Hematopoietic multipotent progenitor cell treated with erythropoietin and hydrocortisone succinate and interleukin-3 and kit ligand, for 17 days (in vitro differentiated cells): ENCODE results near the gene STK17A.

Experiments used
- DNase-seq: peaks from one replicate; pipeline ENCODE4 v3.0.0-alpha.2; 2015; ENCODE audit warnings: low spot score

The STK17A gene

DNA sequence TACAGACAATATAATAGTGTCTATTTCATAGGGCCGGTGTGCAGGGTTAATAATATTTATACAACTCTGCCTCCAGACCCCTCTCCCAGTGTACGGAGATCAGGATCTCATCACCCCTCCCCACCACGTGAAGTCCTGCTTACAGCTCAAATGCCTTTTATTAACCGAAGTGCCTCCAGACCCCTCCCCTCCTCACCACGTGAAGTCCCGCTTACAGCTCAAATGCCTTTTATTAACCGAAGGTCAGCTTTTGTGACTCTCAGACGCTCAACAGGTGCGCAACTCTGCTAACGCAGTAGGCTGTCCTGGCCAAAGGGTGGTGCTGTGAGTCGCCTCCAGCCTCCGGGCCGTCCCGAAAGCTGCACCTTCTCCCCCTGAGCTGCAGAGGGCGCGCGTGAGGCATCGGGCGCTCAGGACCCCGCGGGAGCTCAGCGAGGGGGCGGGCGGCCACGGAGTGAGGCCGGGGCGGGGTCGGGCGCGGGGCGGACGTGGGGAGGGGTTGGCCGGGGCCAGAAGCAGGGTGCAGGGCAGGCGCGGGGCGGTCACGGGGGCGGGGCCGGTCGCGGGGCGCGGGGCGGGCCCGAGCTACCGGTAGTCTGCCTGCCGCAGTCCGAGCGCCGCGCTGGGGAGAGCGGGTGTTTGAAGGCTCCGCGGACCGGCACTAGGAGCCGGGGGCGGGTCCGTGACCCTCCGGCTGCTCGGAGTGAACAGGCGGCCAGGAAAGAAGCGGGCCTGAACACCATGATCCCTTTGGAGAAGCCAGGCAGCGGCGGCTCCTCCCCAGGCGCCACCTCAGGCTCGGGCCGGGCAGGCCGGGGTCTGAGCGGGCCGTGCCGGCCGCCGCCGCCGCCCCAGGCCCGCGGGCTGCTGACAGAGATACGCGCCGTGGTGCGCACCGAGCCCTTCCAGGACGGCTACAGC is at the start of gene STK17A:
Gene STK17A, plus strand, starts transcription at position 606 of the 921 bp plus-strand sequence. Its CDS starts 136 bp downstream, at position 742.
- DNase-seq: peak; percentile 97

DNA sequence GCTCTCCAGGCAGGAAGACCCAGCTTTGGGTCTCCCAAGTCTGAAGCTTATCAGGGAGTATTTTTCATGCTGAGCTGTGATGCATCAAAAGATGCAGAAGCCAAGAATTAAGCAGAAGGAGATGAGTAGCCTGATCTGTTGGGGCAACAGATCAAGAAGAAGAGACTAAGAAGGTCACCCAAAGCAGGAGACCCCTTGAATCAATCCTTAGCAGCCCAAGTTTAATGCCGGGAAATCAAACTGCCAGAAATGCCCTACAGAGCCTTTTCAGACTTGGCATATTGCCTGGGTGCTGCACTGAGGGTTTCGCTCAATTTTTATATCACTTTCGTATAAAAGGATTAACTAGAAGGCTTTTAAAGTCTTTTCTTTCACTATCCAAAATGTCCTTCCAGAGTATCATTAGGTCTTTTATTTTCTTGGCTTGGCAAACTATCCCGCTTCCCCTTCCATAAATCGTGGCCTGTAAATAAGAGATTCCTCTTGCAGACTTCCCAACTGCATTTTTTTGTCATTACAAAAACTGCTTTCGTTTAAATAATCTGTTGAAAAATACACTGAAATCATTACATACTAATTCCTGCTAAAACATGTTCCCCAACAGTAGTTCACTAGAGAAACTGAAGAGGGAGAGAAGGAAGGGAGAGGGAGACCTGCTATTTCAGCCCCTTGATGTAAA is 49.0 kb upstream of the STK17A start:
- DNase-seq: no peak

DNA sequence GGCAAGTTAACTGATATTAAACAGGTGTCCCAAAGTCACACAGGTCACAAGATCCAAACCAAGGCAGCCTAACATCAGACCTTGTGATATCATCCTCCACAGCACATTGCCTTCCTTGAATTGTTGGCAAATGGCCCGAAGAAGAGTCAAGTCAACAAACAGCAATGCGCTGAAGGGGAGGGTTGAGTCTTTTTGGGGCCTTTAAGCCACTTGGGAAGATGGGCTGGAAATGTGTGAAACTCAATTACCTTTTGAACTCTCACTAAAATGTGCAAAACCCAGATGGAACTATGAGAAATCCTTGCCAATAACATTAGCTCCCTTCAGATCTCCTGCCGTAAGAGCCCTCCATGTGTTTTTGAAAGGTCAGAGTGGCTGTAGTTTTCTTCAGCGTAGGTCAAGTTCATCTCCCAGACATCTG is 47.9 kb upstream of the STK17A start:
- peak; percentile 17 for DNase-seq

DNA sequence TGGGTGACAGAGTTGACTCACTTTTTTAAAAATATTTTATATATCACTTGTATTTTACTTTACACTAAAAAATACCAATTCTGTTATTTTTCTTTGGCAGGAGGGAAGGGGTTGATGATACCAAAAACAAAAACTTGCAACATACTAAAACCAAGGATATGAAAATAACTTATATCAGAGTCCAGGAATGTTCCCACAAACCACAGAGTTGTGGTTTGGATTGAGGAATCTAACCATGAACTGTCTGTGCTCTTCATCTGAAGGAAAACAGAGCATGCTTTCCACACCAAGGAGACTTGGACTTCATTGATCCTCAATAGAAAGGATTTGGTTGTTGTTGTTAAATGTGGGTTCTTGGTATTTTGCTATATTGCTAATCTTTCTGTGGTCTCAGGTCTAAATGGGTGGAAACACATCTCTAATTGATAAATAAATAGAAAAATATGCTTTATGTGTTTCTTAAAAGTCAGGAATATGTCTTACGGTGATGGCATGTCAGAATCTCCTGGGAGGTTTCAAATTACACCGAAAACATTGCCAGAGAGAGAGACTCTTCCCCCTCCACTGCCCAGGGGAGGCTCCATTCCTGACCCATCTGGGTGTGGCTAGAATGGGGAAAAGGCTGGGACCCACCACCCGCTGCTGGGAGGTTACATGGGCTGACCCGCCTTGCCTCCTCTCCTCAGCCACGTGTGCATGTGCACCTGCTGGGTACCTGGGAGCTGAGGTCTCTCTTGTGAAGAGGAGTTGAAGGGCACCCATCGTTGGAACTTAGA is 46.9 kb upstream of the STK17A start:
- DNase-seq: no peak

DNA sequence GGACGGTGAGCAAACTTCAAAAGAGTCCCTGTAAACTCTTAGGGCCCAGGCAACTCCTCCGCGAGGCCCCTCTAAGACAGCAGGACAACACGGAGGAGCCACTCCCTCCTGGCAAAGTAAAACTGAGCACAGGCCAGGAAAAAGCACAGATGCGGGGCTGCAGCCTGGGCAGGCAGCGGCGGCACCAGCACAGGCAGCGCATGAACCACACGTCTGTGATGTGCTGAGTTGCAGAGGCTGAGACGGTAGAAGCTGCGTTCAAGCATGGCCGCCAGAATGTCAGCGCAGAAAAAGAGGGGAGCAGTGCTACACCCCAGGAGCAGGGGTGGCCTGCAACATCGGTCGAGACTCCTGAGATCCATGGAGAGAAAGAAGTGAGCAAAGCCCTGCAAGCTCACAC is 46.1 kb upstream of the STK17A start:
- DNase-seq: no peak

DNA sequence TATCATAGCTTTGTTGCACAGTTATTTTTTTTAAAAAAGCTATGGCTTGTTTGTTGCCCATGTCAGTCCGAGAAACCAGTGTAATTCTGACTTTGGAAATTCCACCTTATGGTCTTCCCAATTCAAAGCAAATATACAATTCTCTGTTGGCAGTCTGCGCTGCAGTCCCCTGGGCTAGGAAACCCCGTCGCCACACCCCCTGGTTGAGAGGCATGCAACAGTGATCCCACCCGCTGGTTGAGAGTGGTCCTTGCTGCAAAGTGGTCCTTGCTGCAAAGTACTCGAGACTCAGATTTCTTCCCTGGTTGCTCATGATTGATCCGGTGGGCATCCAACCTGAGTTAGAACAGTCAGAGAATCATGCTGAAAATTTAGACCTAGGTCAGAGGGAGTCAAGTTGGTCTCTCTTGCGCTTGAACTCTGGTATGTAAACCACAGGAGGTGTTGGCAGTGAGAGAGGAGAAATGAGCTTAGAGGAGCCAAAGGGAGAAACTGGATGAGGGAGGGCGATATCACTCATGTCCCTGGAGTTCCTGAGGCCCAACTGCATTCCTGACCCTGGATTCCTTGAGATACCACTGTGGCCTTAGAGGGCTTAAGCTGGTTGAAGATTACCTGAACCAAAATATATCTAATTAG is 45.0 kb upstream of the STK17A start:
- DNase-seq: no peak

DNA sequence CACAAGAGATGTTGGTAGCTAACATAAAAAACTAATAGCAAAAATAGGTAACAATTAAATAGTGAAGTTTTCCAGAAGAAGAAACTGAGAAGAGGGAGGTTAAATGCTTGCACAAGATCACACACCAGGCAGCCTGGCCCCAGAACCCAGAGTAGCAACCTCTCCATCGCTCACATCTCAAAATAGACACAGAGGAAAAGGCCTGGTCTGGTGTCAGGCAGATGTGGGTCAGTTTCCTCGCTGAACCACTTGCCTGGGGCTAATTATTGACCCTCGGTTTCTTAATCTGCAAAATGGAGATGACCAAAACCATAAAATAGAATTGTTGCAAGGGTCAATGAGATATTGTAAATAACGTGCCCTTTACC is 44.5 kb upstream of the STK17A start:
- DNase-seq: no peak

DNA sequence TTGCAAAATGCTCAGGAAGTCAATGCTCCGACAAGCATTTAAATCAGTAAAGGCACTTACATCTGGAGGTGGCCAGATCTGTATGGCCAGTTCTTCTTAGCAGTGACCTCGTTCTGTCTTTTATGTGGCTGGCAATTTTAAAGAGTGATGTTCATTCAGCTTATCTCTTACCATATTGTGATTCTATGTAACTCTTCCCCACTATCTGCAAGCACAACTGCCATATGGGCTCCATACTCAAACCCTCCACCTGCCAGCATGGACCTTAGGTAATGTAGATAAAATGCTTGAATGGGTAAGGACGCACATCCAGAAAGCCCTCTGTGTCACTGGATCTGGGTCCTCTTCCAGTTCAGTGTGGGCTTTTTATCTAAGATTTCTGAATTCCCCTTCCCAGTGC is 42.4 kb upstream of the STK17A start:
- no peak for DNase-seq

DNA sequence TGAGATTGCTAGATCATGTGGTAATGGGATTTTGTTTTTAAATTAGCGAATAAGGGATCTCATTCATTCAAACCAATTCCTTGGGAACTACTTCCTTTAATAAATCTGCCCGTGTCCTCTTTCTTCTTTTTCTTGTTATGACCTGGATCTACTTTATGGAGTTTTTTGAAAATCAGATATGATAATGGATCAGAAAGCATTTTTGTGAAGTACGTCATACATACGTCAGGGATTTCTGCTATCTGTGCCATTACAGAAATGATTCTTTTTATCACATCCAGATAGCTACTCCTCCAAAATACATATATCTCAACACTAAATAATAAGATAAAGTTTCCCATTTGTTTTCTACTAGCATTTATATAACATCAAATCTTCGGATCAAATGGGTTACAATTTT is 40.2 kb upstream of the STK17A start:
- DNase-seq: no peak

DNA sequence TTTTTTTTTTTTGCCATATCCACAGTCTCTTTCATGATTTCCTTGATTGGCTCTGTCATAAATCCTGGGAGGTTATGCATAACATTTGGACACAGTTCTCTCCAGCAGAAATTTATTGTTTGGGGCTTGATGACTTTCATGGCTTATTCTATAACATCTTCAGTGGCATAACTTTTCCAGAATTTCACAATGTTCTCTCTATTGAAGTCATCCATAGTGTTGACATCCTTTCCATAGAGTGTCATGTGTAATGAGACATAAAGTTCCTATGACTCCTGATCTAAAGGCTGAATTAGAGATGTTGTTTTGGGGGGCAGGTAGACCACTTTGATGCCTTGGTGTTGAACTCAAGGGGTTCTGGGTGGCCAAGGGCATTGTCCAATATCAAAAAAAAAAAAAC is 36.7 kb upstream of the STK17A start:
- no peak for DNase-seq

DNA sequence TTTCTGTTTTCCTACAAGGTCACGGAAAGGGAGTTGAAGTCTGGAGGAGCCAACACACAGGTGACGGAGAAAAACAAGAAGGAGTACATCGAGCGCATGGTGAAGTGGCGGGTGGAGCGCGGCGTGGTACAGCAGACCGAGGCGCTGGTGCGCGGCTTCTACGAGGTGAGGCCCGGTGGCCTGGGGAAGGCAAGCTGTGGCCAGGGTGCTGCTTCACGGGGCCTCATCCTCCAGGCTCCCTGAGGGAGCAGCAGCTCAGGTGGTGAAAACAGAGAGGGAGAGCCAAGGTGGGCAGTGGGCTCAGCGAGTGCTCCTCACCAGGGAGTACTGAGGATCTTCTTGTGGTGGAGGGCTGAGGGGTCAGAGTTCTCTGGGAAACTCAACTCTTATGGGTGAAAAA is 32.5 kb upstream of the STK17A start:
- no peak for DNase-seq

DNA sequence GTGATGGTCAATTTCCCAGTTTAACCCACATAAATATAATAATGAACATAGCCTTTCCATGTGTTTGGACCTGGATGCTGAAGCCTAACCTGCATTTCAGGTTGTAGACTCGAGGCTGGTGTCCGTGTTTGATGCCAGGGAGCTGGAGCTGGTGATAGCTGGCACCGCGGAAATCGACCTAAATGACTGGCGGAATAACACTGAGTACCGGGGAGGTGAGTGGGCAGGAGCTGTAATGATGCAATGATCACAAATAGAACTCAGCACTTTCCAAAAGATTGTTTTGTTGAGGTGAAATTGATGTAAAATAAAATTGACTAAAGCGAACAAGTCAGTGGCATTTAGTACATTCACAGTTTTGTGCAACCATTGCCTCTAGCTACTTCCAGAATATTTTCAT is 30.8 kb upstream of the STK17A start:
- no peak for DNase-seq

DNA sequence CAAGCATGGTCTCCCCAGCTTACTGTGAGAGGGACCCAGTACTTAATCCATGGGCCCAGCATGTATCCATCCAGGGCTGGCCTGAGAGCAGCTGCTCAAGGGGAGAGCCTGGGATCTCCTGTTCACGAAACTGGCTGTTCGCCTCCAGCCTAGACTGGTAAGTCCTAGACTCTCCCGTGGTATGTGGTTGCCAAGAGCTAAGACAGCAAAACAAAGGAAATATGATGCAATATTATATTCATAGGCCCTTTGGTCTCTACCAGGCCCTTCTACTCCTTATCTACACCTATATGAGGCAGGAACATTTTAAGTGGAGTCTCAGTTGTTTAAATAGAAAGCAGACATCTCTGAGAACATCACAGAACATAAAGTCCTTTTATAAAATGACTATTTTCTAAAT is 28.9 kb upstream of the STK17A start:
- DNase-seq: no peak

DNA sequence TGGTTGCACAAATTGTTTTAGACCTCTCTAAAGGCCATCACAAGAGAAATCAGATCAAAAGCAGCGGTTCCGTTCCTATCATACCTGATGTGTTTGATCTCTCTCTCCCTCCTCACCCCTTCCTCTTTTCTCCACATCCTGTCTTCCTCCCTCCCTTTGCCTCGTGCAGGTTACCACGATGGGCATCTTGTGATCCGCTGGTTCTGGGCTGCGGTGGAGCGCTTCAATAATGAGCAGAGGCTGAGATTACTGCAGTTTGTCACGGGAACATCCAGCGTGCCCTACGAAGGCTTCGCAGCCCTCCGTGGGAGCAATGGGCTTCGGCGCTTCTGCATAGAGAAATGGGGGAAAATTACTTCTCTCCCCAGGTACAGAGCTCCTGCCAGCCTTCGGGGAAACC is 28.5 kb upstream of the STK17A start:
- no peak for DNase-seq

DNA sequence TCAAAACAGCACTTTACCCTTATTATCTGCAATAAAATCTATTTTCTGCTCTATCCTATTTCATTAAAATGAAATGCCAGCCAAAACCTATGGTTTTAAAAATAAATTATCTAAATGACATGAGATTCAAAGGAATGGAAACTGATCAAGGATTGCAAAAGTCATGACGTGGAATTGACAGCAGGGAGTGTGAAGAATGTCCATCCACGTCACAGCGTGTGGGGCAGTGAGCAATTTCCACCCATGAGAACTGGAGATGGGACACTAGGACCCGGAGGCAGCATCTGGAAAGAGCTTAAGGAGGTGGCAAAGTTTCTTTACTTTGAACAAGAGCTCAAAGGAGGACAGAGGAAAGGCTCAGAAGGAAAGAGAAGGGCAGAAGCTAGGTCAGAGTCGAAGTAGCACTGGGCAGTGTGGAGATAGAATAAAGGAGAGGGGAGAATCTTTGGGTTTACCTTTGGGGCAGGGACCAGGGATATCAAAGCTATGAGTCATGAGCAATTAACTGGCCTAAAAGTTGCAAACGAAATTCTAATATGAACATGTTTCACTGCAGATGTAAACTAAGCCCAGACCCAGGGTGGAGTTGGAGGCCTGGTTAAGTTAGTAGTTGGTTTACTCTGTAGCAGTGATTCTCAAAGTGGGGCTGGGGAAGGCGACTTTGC is 24.9 kb upstream of the STK17A start:
- DNase-seq: no peak

DNA sequence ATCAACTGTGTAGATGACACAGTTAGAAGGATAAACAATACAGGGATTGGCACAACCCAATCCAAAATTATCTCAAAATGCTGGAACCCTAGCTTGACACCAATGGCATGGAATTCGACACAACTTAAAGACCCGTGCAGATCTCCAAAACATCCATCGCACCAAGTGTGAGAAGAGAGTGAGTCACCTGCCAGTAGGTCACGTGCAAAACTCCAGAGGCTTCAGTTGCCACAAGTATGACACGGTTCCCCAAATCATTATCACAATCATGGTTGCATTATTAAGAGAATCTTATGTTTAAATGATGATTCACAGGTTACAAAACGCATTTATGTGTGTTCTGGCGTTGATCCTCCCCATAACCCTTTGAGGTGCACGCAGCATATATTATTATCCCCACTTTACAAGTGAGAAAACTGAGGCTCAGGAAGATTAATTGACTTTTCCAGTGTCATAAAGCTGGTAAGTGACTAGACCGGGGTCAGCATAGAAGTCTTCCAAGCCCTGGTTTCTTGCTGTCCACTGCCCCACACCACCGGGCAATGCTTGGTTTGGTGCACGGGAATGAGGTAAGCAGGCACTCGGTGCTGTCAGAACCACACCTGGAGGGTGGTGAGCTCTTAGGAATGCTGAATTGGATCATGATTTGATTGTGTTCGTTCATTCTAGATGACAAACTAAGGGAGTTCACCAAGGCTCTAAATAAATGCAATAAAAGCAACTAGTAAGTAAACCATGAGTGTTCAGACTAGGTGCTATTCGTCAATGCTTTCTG is 23.6 kb upstream of the STK17A start:
- no peak for DNase-seq

DNA sequence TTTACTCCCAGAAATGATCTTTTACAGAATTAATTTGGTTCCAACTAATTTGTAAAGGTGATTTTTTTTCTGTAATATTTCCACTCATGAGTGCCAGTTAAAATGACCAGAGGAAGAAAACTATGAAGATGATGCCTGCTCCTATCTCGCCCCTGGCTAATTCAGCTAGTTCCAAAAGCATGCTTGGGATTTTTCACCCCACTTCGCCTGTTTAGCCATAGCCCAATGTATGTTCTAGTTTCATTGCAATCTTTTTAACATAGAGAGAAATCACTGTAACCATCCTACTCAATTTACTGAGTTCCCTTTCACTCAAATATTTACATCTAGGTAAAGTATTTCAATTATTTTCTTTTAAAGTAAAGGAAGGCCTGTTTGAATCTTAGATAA is 23.0 kb upstream of the STK17A start:
- DNase-seq: no peak

DNA sequence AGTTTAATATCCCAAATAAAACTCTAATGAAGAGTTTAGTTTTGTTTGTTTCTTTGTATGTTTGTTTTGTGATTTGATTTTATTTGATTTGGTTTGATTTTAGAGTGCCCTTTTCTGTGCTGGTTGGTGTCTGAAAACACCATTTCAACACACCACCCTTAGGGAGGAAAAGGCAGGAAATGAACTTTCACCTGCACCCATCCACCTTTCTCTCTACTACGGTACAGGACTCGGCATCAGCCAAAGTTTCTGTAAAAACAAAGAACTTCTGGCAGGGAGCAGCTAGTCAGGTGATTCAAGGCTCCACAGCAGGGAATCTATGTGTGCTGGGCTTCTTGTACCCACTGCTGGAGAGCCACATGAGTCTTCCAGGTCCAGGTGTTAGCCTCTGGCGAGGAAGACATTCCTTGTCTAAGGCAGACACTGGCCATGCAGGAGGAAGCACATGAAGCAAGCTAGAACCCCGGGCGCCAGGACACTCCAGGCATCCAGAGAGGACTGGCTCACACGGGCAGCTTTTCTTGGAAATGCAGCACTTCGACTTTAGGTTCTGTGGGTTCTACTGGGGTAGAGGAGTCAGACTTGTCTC is 22.1 kb upstream of the STK17A start:
- DNase-seq: no peak

DNA sequence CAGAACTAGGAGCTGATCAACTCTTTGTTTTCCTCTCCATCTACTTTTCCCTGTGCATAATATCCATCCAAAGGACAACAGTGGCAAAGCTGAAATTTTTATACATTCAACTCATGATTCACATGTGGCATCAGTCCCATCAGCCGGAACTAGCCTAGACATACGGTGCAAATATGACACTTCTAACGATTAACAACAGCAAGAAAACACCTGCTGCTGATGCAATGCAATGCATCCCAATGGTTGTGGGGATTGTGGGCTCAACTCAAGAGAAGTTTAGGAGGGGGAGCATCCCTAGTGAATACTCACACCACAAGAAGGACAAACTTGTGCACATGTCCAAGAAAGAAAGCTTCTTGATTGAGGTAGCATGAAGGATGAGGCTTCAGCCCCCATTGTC is 20.5 kb upstream of the STK17A start:
- DNase-seq: no peak

DNA sequence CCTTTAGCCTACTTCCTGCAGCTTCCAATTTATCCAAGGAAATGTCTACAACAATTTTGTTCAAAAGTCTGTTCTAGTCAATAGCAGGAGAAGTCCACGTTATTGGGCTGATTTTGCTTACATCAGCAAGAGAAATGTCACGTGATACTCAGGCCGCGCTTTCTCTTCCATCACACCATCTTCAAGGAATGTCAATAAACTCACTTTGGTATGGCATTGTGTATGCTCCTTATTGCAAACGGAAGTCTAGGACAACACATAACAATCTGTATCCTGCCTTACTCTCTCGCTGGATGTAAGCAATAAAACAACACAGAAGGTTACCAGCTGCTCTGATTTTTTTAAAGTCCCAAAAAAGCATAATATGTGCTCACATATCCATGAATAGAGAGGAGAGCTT is 17.1 kb upstream of the STK17A start:
- no peak for DNase-seq

DNA sequence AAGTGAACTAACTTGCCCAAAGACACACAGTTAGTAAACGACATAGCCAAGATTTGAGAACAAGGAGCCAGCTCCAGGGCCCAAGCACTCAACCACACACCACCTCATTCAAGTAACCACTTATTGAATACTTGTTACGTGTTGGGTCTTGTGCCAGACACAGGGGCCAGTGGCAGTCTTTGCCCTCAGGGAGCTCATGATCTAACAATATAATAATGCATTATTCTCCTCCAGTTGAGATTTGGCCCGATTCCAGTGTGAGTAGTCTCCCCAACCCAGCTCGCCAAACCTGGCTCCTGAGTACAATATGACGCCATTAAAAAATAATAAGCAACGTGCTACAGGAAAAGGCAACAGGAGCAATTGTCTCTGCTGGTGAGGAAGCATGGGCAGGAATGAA is 14.4 kb upstream of the STK17A start:
- no peak for DNase-seq
